GM19238 (cell line): Measurements from ENCODE around the gene BCL2L14.

Experiments
- DNase-seq: peaks from one replicate; pipeline ENCODE4 v3.0.0; 2011; ENCODE audit warnings: low spot score; ENCODE audit not compliant: insufficient read length

The BCL2L14 gene

DNA sequence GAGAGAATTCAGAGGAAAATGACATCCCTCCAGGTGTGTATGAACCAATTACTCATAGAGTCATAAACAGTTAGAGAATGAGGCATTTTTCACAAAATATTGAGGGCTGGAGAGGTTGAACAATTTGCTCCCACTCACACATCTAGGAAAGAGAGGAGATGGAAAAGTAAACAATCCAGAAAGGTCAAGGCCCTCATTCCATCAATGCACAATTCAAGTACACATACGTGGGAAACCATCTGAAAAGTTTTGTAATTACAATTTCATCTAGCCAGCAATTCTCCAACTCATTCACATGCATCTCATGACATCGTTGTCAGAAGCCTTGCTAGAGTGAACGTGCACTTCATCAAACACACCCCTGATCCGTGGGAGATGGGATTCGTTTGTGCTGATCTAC lies 15.7 kb upstream of the BCL2L14 start:
- no peak for DNase-seq

DNA sequence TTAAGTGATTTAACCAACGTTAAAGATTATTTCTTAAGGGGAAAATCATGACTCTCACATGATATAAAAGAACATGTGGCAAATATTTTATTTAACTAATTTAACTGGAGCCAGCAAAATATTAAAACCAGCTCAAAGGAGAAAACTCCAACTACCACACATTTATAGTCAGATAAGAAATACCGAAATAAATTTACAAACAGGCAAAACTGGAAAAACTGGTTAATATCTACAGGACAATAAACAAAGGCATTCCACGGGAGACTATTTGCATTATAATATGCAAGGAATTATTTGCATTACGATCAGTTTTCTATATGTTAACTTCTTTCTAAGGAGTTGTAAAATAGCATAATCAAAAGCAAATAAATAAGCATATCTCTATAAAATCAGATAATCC lies 13.8 kb upstream of the BCL2L14 start:
- no peak for DNase-seq

DNA sequence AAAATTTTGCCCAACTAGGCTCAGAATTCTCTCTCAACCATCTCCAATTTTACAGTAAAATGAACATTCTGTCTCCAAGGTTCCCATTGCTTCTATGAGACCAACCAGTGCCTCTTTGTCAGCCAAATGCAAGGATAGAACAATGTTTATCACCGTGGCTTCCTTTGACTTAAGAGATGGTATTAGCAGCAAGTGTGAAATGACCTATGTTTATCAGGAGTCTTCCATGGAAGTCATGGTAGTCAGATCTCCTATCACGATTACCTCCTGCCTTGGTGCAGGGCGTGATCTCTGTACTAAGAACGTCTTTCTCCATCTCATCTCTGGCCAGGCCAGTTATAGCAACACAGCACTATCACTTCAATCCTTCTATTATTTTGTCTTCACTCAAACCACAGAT lies 6.1 kb upstream of the BCL2L14 start:
- no peak for DNase-seq

DNA sequence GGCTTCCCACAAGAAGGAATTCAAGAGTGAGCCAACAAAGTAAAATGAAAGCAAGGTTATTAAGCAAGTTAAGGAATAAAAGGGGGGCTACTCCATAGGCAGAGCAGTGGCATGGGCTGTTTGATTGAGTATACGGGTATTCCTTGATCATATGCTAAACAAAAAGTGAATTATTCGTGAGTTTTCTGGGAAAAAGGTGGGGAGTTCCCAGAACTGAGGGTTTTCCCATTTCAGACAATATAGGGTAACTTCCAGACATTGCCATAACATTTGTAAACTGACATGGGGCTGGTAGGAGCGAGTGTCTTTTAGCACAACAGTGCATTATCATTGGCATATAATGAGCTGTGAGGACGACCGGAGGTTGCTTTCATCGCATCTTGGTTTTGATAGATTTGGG lies 2.0 kb upstream of the BCL2L14 start:
- DNase-seq, result no peak

DNA sequence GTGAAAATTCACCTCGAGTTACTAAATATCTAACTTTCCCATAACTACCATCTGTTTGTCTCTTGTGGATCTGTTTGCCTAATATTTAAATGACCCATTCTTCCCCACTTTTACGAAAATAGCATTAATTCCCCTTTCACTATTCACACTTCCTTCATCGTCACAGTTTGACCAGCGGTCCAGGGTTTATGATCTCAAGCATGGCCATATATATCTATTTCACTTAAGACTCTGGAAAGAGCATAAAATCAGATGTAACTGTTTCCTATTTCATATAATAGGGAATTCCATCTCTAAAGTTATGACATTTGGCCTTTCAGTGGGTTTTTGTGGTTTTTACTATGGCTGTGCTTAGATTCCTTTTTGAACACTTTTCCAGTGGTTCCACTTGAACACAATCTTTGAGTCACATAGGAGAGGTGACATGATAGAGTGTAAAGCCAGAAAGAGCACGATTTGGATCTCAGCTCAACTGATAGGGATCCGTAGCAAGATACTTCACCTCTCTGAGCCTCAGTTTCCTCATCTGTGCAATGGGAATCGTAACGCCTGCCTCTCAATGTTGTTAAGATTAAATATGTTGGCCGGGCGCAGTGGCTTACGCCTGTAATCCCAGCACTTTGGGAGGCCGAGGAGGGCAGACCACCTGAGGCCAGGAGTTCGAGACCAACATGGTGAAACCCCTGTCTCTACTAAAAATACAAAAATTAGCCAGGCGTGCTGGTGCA lies 754 bp upstream of the BCL2L14 start:
- DNase-seq, result no peak

DNA sequence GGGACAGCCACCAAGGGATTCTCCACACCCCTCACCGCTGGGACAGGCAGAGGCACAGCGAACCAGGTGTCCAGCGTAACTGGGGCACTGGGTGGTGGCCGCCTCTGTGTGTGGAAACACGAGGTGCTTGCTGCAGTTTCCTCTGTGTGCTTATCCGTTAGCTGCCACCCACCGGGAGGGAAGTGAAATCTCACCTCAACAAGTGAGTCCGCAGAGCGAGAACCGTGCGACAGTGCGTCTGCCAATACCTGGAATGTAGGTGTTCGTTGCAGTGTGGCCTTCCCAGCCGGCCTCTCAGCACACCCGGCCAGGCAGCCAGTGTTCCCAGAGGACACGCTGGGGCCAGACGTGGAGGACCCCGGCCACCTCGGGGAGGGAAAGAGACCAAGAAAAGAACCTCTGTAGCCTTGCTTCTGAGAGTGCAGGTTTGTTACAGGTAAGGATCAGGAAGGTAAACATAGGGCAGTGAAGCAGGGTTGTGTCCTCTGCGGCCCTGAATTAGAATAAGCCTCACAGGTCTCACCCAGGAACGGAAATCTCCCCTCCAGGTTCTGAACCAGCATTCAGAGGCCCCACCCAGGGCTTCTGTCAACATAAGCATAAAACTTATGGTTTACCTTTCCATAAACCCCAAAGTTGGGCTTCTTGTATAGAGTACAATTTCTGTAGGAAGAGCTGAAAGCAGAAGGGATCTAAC lies 1.5 kb downstream of the BCL2L14 start:
- no peak for DNase-seq

DNA sequence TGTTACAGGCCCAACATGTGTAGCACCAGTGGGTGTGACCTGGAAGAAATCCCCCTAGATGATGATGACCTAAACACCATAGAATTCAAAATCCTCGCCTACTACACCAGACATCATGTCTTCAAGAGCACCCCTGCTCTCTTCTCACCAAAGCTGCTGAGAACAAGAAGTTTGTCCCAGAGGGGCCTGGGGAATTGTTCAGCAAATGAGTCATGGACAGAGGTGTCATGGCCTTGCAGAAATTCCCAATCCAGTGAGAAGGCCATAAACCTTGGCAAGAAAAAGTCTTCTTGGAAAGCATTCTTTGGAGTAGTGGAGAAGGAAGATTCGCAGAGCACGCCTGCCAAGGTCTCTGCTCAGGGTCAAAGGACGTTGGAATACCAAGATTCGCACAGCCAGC lies 8.6 kb downstream of the BCL2L14 start:
- DNase-seq, result no peak

DNA sequence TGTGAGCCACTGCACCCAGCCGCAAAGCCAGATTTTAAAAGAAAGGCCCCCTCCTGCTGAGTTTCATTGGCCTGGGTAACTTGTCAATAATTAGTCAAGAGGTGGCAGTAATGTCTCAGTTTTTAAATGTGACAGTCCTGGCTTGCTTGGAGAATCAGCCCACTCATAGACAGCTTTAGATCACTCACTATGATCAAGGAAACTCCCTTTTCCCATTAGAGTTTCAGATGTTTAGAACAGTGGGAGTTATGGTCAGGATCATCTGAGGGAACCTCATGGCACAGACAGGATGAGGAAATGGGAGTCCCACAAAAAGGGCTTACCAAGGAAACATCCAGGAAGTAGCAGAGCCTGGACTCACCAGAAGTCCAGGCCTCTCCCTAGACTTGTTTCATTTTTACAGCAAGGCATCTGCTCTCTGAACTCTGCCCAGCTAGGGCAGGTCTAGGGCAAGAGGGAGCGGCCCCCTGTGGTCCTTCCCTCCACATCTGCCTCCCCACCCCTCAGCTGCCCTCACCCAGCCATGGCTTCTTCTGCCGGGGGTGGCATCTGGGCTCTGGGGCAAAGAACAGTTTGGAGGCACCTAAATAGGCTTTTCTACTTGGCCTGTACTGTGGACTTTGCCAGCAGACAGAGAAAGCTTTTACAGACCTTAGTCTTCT lies 11.2 kb downstream of the BCL2L14 start:
- DNase-seq, result peak; percentile 45

DNA sequence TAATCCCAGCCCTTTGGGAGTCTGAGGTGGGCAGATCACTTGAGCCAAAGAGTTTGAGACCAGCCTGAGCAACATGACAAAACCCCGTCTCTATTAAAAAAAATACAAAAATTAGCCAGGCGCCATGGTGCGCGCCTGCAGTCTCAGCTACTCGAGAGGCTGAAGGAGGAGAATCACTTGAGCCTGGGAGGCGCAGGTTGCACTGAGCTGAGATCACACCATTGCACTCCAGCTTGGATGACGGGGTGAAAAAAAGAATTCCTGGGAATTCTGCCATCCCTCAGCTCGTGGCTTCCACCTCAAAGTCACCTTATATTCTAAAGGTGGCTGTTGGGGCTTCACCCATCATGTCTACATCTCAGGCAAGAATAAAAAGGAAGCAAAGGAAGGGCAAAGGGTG lies 12.9 kb downstream of the BCL2L14 start:
- no peak for DNase-seq

DNA sequence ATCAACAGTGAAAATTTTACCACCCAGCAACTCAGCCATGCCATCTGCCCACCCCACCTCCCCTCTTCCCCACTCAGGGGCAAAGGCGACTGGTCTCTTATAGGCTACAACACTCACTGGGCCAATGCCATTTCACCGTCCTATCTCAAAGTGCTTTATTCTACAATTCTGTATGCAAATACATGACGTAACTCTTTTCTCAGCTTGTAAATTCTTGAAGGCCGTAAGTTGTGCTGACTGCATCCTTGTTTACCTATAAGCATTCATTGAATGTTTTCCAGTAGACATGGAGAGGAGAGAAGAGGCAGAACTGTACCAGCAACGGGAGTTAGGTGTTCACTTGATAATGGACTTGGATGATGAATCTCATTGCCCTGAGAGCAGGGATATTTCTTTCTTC lies 15.6 kb downstream of the BCL2L14 start:
- no peak for DNase-seq

DNA sequence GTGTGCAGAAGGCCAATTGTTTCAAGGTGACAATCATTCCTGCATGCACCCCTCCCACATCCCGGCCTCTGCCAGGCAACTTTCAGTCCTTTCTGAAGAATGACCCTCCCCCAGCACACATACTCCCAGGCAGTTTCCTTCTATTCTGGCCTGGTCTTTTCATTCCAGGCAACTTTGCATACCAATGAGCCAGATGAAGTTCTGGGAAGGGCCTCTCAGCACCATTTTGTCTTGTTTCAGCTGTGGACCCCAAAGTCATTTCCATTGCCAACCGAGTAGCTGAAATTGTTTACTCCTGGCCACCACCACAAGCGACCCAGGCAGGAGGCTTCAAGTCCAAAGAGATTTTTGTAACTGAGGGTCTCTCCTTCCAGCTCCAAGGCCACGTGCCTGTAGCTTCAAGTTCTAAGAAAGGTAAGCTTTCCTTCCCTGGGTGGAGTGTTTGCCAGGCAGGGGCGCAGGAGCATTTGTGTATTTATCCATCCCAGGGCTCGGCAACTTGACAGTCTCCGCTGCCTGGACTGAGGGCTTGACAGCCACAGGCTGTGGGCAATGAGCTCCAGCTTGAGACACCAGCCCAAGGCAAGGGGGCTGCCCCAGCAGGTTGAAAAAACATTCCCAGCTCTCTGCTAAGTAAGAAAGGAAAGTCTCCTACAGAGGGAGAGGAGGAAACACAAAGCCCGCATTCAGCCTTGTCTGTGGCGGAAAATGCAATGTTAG lies 16.4 kb downstream of the BCL2L14 start:
- no peak for DNase-seq

DNA sequence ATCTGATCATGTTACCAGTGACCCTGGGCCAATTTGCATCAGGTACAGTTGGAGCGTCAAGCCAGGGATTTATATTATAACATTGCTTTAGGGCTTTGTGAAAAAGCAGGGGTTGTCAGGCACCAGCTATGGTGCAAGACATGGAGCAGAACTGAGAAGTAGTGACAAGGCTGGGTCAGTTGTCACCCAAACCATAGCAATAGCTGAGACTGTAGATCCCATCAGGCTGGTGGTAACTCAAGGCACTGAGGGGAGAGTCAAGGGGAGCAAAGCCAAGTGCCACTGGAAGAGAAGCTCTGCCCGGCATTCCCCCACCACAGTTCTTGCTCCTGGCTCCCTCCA lies 16.9 kb downstream of the BCL2L14 start:
- no peak for DNase-seq

DNA sequence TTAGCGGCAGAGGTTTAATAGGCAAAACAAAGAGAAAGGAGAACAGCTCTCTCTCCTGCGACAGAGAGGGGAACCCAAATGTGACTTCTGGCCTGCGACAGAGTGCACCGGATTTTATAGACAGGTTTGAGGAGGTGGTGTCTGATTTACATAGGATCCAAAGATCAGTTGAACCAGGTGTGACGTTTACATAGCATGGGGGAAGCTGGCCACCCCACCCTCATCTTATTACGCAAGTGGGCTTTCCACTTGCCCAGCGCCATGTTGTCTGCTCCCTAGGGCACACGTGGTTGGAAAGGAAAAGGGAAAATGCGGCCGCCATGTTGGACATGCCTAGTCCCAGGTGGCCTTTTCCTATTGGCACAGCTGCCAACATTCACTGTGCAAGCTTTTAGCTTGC lies 17.4 kb downstream of the BCL2L14 start:
- no peak for DNase-seq

DNA sequence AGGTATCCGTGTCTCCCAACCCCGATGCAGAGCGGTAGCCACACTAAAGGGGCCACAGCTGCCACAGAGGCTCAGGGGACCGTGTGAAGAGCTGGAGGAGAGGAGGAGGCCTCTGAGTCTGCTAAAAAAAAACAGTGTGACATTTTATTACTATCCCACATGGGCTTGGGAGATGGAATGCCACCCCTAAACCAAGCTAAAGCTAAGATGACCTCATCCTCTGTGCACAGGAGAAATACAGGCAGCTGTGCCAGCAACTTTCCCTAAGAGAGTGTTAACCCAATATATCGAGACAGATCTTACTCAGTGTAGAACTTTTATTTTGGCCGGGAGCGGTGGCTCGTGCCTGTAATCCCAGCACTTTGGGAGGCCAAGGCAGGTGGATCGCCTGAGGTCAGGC lies 18.0 kb downstream of the BCL2L14 start:
- DNase-seq, result no peak

DNA sequence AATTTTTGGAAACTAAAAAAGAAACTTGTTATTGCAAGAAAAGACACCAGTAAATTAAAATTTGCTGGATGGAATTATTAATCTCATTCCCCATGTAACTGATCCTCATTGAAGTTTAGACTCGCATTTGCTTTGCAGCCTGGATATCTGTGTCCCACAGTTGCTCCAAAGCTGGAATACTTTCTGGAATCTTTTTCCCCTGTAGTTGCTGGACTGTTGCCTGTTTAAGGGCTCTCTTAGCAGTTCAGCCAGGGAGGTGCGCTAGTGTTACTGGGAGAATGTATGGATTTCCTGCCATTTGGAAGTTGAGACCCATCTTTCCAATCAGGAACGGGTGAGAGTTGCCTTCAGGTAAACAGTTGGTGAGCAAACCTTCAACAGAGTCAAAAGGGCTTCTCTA lies 20.3 kb downstream of the BCL2L14 start:
- no peak for DNase-seq

DNA sequence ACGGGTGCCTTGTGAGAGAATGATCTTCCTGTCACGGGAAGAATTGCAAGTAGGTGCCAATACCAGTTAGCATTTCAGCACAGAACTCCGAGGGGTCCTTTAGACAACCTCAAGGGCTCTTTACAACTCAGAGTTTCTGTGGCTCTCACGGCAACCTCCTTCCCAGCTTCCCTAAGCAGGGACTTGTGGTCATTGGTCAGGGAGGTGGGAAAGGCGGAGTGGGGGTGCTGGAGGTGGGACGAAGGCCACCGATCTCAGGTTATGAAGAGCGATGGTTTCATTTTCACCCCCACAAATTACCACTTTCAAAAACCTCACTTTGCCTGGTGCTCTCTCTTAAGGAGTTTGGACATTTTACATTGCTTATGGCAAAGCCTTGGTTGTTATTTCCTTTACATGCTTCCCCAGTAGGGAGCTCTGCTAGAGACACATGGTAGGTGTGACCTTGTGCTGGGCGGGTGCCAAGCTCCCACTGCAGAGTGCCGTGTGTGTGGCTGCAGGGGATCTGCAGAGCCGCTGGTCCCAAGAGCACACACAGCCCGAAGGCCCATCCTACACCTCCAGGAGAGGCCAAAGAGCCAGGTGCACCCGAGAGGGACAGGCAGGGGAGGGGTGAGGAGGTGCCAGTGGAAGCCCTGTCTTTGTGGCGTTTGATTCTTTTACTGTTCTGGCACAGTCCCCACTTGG lies 21.4 kb downstream of the BCL2L14 start:
- no peak for DNase-seq

DNA sequence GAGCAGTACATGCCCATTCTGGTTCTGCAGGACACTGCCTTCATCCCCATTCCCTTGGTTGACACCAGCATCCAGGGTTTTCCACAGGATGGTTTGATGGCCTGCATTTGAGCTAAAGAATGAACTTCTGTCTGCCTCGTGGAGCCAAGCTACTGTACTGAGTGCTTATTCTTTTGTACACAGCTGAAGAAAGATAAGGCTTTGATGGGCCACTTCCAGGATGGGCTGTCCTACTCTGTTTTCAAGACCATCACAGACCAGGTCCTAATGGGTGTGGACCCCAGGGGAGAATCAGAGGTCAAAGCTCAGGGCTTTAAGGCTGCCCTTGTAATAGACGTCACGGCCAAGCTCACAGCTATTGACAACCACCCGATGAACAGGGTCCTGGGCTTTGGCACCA lies 23.7 kb downstream of the BCL2L14 start:
- no peak for DNase-seq

DNA sequence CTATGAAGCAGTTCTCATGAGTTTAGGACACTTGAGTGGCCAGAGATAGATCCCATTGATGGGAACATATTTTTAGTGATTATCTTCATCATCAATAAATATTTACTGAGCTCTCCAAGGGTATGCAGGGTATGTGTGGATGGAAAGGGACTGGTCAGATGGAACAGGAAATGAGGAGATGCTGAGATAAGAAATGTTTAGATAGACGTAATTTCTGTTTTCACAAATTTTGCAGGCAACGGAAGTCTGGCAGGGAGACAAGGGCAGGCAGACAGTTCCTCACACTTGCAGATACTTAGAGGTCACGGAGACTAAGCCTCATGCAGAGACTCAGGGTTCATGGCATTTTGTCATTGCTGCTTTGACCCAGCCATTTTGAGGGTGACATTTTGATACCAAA lies 24.3 kb downstream of the BCL2L14 start:
- no peak for DNase-seq

DNA sequence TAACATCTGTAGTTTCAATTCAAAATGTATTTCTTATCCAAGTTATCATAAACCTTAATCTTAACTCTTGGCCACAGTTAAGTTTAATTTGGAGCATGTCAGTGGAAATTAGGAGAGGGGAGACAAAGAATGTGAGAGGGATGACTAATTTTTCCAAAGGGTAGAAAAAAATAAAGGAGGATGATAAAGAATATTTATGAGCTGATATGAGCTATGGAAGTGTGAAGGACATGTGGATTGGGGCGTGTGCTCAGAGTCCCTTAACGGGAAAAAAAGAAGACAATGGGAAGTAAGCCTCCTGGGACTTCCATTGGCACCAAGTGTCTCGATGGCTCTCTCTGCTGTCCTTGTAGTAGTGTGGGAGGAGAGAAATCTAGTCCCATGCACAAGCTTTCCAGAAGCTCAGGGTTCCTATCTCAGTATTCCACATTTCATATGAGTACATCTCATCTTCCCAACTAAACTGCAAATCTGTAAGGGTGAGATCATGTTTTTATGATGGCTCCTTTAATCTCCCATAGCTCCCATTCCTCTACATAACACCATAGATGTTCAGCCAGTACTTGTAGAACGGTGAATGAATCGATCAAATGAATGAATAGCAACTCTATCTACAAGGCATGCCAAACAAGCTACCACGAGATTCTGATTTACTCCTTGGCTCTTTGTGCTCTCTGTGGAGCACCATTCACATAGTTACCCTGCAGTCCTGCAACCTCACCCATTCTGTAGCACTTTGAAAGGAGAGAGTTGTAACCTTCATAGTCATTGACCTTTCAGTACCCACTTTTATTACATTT lies 27.4 kb downstream of the BCL2L14 start:
- DNase-seq, result no peak

DNA sequence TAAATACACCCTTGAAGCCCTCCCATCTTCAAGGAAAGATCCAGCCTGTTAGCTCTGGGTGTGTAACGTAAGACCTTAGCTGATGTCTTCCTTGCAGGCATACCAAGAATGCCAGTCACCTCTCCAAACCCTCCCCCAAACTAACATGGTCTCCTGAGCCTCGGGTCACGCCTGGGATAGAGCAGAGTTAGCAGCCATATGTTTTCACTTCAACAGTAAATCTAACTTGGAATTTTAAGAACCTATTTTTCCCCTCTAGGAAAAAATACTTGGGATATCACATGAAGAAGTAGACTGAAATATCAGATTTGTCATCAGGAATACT lies 27.9 kb downstream of the BCL2L14 start:
- DNase-seq, result no peak

DNA sequence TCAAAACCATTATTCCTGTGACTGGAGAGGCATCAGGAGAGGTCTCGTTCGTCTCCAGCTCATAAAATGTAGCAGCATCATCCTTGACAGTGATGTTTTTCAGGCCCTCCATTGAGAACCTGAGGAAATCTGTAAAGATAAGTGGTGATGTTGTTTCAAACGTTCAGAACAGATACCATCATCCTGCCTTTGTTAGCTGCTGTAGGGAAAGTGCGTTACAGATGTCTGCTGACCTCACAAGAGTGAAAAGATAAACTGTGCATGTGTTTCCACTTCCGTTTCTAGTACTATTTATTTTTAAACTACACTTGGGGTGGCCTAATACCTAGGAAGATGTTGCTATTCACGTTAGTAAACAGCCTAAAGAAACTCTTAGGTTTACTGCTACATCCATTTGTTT lies 28.4 kb downstream of the BCL2L14 start:
- no peak for DNase-seq
